B cell (primary cell): ENCODE measurements around the gene SPTBN2. TPM values are rescaled to one million over a fixed set of nuclear protein-coding genes. Genes with fewer than 3 reads are reported as not detected.

Experiments
- ATAC-seq: fragments of 200-7000 bp; cut with Tn5 transposase; one replicate; pipeline ENCODE4 v1.10.0; 2021; ENCODE audit warnings: low read depth, mild to moderate bottlenecking, moderate number of reproducible peaks, moderate library complexity
- CTCF ChIA-PET: fragments of 350-600 bp; sonication (Branson Sonifier 250); formaldehyde crosslinking; loops from one replicate; lab custom pipeline; 2021; ENCODE audit warnings: antibody characterized with exemption, inconsistent platforms; lab: Charles Lee
- POLR2A ChIA-PET: fragments of 350-600 bp; sonication (Branson Sonifier 250); formaldehyde crosslinking; loops from one replicate; lab custom pipeline; 2021; ENCODE audit warnings: antibody characterized with exemption; lab: Charles Lee
- DNase-seq: peaks from one replicate; pipeline ENCODE4 v3.0.0; 2013
- H2AFZ ChIP-seq: 2 replicates; pipeline ENCODE4 v1.6.1; 2012; ENCODE audit warnings: mild to moderate bottlenecking, low read depth, low read length; ENCODE audit not compliant: insufficient read depth, poor library complexity, severe bottlenecking
- H3K27ac ChIP-seq, 2 donors: 1 replicate in 1 of 2; 2 replicates in 1 of 2; pipeline ENCODE4 v1.5.1; 2012 to 2013; ENCODE audit warnings: low read length in 2 of 2, mild to moderate bottlenecking in 2 of 2, moderate library complexity in 1 of 2
- H3K27me3 ChIP-seq, 4 experiments: fragments of 200-600 bp in 1 of 4; sonication (generic) in 1 of 4; replicated peaks in 1 of 4; 1 replicate in 2 of 4; 2 replicates in 2 of 4; pipeline versions ENCODE4 v1.6.1 to v1.7.0; 2013 to 2016; ENCODE audit warnings: low read length in 3 of 4, mild to moderate bottlenecking in 2 of 4, mixed read lengths in 1 of 4, moderate library complexity in 1 of 4; ENCODE audit not compliant: insufficient read depth in 4 of 4, control insufficient read depth in 3 of 4; ENCODE audit errors: control extremely low read depth in 1 of 4
- H3K36me3 ChIP-seq, 2 experiments: replicated peaks in 1 of 2; 1 replicate in 1 of 2; 2 replicates in 1 of 2; pipeline versions ENCODE4 v1.6.1 to v1.7.1; 2013; ENCODE audit warnings: low read length in 1 of 2; ENCODE audit not compliant: insufficient read depth in 2 of 2, control insufficient read depth in 1 of 2; ENCODE audit errors: control extremely low read depth in 1 of 2, extremely low read depth in 1 of 2
- H3K4me1 ChIP-seq, 2 donors: fragments of 200-600 bp in 1 of 2; sonication (generic) in 1 of 2; 1 replicate in 1 of 2; 2 replicates in 1 of 2; pipeline versions ENCODE4 v1.5.1 to v1.6.1; 2013 to 2017; ENCODE audit warnings: low read length in 2 of 2; ENCODE audit not compliant: control insufficient read depth in 2 of 2, insufficient read depth in 2 of 2
- H3K4me2 ChIP-seq: replicated peaks from 2 replicates; pipeline ENCODE3; 2012; ENCODE audit warnings: mild to moderate bottlenecking, low read depth, low read length; ENCODE audit not compliant: poor library complexity, severe bottlenecking
- H3K4me3 ChIP-seq, 5 experiments: fragments of 200-600 bp in 1 of 5; sonication (generic) in 1 of 5; 1 replicate in 3 of 5; 2 replicates in 2 of 5; pipeline versions ENCODE4 v1.5.1 to v1.7.0; 2011 to 2016; ENCODE audit warnings: low read length in 4 of 5, mild to moderate bottlenecking in 4 of 5, low read depth in 2 of 5, control low read depth in 1 of 5, moderate library complexity in 1 of 5; ENCODE audit not compliant: insufficient read depth in 1 of 5; ENCODE audit errors: control extremely low read depth in 1 of 5, extremely low read depth in 1 of 5
- H3K79me2 ChIP-seq: fragments of 200-600 bp; sonication (generic); one replicate; pipeline ENCODE4 v1.6.0; 2016; ENCODE audit warnings: low read length; ENCODE audit not compliant: control insufficient read depth, insufficient read depth
- H3K9ac ChIP-seq: fragments of 200-600 bp; sonication (generic); 2 replicates; pipeline ENCODE4 v1.6.1; 2017; ENCODE audit warnings: mild to moderate bottlenecking, low read length, moderate library complexity
- H3K9me3 ChIP-seq, 3 donors: one replicate each; pipeline versions ENCODE4 v1.6.1 to v1.7.1; 2013; ENCODE audit warnings: low read length in 2 of 3; ENCODE audit not compliant: control insufficient read depth in 2 of 3, insufficient read depth in 1 of 3; ENCODE audit errors: control extremely low read depth in 1 of 3
- H4K20me1 ChIP-seq: 2 replicates; pipeline ENCODE4 v1.6.0; 2012; ENCODE audit warnings: mild to moderate bottlenecking, low read length; ENCODE audit not compliant: insufficient read depth, control insufficient read depth, poor library complexity, severe bottlenecking
- H3K27ac Mint-ChIP-seq: one replicate; pipeline ENCODE4 v1.8.0; 2021; ENCODE audit warnings: mixed read lengths
- H3K27me3 Mint-ChIP-seq: one replicate; pipeline ENCODE4 v1.8.0; 2021; ENCODE audit warnings: mixed read lengths
- H3K4me1 Mint-ChIP-seq: one replicate; pipeline ENCODE4 v1.8.0; 2021; ENCODE audit warnings: mixed read lengths
- H3K4me3 Mint-ChIP-seq: one replicate; pipeline ENCODE4 v1.8.0; 2021; ENCODE audit warnings: mixed read lengths
- H3K9me3 Mint-ChIP-seq: one replicate; pipeline ENCODE4 v1.8.0; 2022; ENCODE audit warnings: mixed read lengths; ENCODE audit not compliant: insufficient read depth
- EZH2 ChIP-seq: IDR thresholded peaks from 2 replicates; pipeline ENCODE4 v1.6.1; 2012; ENCODE audit warnings: borderline replicate concordance, low read depth, mild to moderate bottlenecking, moderate library complexity, low read length; ENCODE audit not compliant: insufficient read depth, poor library complexity, severe bottlenecking
- WGBS: methylation state at CpG from one replicate; pipeline ENCODE4 v1.1.5; 2013; ENCODE audit warnings: missing lambda C conversion rate; ENCODE audit not compliant: insufficient coverage; 5-methylcytosine and 5-hydroxymethylcytosine counted together
- intact Hi-C: fragments of 100-400 bp; cut with micrococcal nuclease; formaldehyde crosslinking; loops from one replicate; pipeline ENCODE4 v1.10.0; 2022
- polyA plus RNA-seq: library from polyadenylated mRNA; depleted of rRNA; stranded (reverse); fragments of >200 nt; gene quantifications from 2 replicates; pipeline ENCODE4 v1.2.3, GENCODE V29; 2012
- total RNA-seq, 2 donors: library from RNA; stranded (reverse); fragments of 120-200 nt in 1 of 2; gene quantifications; 1 replicate in 1 of 2; 2 replicates in 1 of 2; pipeline versions ENCODE4 v1.2.3 to v1.2.4, GENCODE V29; 2013 to 2022
- TF ChIP-seq, protein P1 (sequence below): fragments of 200-600 bp; IDR thresholded peaks from one replicate; pipeline ENCODE4 v1.8.0; 2022; ENCODE audit warnings: antibody characterized with exemption, mild to moderate bottlenecking

SPTBN2 gene
- total and polyA plus RNA-seq, 2 donors (not counting 1 experiment from before 2014, with no cell fraction given), result 0.67 to 1.2 TPM

DNA sequence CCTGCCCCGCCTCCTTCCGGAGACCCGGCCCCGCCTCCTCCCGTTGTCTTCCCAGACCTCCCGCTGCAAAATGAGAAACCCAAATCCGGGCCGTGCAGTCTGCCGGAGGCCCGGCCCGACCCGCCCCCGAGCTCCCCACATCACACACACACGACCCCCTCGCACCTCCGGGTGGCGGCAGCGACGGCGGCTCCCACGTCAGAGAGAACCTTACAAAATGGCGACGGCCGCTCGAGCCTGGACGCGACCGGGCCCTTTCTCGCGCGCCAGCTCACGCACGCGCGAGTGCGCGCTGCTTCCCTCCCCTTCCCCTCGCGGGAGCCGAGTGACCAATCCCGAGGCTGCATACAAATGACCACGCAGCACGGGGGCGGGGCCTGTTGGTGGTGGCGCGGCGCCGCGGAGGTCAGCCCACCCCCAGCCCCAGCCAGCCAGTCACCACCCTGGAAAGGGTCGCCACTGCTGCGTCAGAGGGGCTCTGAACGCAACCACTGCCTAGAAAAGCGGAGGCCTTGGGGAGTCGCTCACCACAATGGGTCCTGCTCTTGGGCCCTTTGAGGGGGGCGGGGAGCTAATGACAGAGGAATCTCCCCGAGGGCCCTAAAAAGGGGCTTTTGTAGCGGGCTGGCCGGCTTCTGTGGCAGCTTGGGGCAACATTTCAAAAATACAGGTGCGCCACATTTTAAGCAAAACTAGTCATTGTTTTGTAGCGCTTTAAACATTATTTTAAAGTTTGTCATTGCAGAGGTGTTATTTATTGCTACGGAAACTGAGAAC is 51.2 kb downstream of the SPTBN2 start, which contains the start of gene RBM4B:
Gene RBM4B (minus strand): TSS at position 289 of the 777 bp plus-strand sequence. CDS start 808 bp downstream, outside the sequence.
- peaks cover 33% of the 10 kb centered on the region for H3K4me1 Mint-ChIP-seq
- peak within 1 kb of the TSS; percentile 99 for H3K27ac Mint-ChIP-seq
- POLR2A ChIA-PET, result interaction anchor here (0.6 to 3.1 kb wide), 36 partner anchors 12 to 704 kb away, joined by 3 to 49 read pairs (median 6); partner anchors contain the start of genes CCDC87, CCS, DPP3 and MRPL11
- intact Hi-C loops, result loop anchor here (1.0 to 5.0 kb wide), 10 partner anchors 19 to 365 kb away; partner anchors contain the start of genes BBS1, CCDC87, CCS and DPP3
- Histone ChIP-seq H3K79me2 (peaks cover 47% of the 10 kb centered on the region), H3K4me3 (peak within 1 kb of the TSS; percentile 86 to 95 (median 89)), H3K9ac (peak within 1 kb of the TSS; percentile 89), H3K27me3 (no peaks in the 10 kb centered on the region), H3K9me3 (no peaks in the 10 kb centered on the region), H2AFZ (peak within 1 kb of the TSS; percentile 96), H4K20me1 (peaks cover 16% of the 10 kb centered on the region), H3K4me2 (peak within 1 kb of the TSS; percentile 97), H3K4me1 (peaks cover 24 to 35% of the 10 kb centered on the region in 2 donors), H3K27ac (peak within 1 kb of the TSS; percentile 91 to 99), H3K36me3 (no peaks in the 10 kb centered on the region)
- ATAC-seq (peak; percentile 91), DNase-seq (peak; percentile 99)
- no peaks in the 10 kb centered on the region for H3K9me3 Mint-ChIP-seq
- WGBS, result under 1% methylated on average over 61 of the region's 61 CpGs
- no peaks in the 10 kb centered on the region for H3K27me3 Mint-ChIP-seq
- CTCF ChIA-PET, result interaction anchor here (0.6 to 8.0 kb wide), 43 partner anchors 10 to 365 kb away, joined by 3 to 301 read pairs (median 7); partner anchors contain the start of genes ACTN3, BBS1, CCDC87 and CCS
- TF ChIP-seq, protein P1, sequence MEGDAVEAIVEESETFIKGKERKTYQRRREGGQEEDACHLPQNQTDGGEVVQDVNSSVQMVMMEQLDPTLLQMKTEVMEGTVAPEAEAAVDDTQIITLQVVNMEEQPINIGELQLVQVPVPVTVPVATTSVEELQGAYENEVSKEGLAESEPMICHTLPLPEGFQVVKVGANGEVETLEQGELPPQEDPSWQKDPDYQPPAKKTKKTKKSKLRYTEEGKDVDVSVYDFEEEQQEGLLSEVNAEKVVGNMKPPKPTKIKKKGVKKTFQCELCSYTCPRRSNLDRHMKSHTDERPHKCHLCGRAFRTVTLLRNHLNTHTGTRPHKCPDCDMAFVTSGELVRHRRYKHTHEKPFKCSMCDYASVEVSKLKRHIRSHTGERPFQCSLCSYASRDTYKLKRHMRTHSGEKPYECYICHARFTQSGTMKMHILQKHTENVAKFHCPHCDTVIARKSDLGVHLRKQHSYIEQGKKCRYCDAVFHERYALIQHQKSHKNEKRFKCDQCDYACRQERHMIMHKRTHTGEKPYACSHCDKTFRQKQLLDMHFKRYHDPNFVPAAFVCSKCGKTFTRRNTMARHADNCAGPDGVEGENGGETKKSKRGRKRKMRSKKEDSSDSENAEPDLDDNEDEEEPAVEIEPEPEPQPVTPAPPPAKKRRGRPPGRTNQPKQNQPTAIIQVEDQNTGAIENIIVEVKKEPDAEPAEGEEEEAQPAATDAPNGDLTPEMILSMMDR, result no peak
- TF ChIP-seq EZH2, result no peak
- peak within 1 kb of the TSS; percentile 99 for H3K4me3 Mint-ChIP-seq
